Left lobe of liver (tissue), 2 donors: Measurements from ENCODE around the gene AUH. TPM values are rescaled to one million over a fixed set of nuclear protein-coding genes. Genes with fewer than 3 reads are reported as not detected.
"Not testable (repeated sequence)": the region's sequence is repeated elsewhere in the genome, so short reads cannot be mapped to it uniquely, and the experiment has no call there.

Source experiments
- ATAC-seq: fragments of 200-7000 bp; cut with Tn5 transposase; one replicate; pipeline ENCODE4 v1.9.1; 2020; ENCODE audit warnings: mild to moderate bottlenecking, moderate library complexity
- DNase-seq: peaks from one replicate; pipeline ENCODE4 v3.0.0-alpha.2; 2020; ENCODE audit warnings: low spot score
- total RNA-seq: library from RNA; stranded (reverse); gene quantifications from one replicate; pipeline ENCODE4 v1.2.1, GENCODE V29; 2021
- donor health status: DM: no; HTN: no; CAD: no; lungs with moderate emphysema.
- donor health status: DM: no; HTN: yes; CAD: no.

Gene AUH
- total RNA-seq, 1 donor from 2014 or later = 14.6 TPM

GRCh38 chr9:91212596-91213243 is 149.0 kb downstream of the AUH start:
- ATAC-seq (peak; percentile 15), DNase-seq (no peak)

- DNase-seq (peak; percentile 64), ATAC-seq (peak; percentile 55)
Observed at GRCh38 chr9:91211919-91212318, 149.8 kb downstream of the AUH start.

- ATAC-seq (peak; percentile 69), DNase-seq (peak; percentile 83)
Observed at GRCh38 chr9:91211414-91211813, 150.3 kb downstream of the AUH start.

GRCh38 chr9:91210318-91210717 is 151.4 kb downstream of the AUH start:
- DNase-seq (peak; percentile 76), ATAC-seq (peak; percentile 73)

- ATAC-seq = peak; percentile 3
Observed at GRCh38 chr9:91208837-91209236, 152.9 kb downstream of the AUH start.

GRCh38 chr9:91208419-91208745 is 153.3 kb downstream of the AUH start:
- ATAC-seq (no peak), DNase-seq (no peak)

More at GRCh38 chr9:91208837-91209236, 152.9 kb downstream of the AUH start:
- no peak for DNase-seq

GRCh38 chr9:91207729-91208418 is 153.8 kb downstream of the AUH start:
- DNase-seq = peak; percentile 48
- ATAC-seq = peak; percentile 53

GRCh38 chr9:91207397-91207728 is 154.4 kb downstream of the AUH start:
- no peak for DNase-seq
- ATAC-seq = no peak

GRCh38 chr9:91206806-91207205 is 154.9 kb downstream of the AUH start:
- DNase-seq (no peak), ATAC-seq (no peak)

GRCh38 chr9:91202736-91203283 is 158.9 kb downstream of the AUH start:
- no peak for DNase-seq
- no peak for ATAC-seq

GRCh38 chr9:91200692-91201336 is 160.9 kb downstream of the AUH start:
- DNase-seq = no peak
- ATAC-seq = no peak

GRCh38 chr9:91199739-91200497 is 161.8 kb downstream of the AUH start:
- DNase-seq (no peak), ATAC-seq (no peak)

GRCh38 chr9:91198881-91199280 is 162.8 kb downstream of the AUH start:
- ATAC-seq, DNase-seq: not testable (repeated sequence)

GRCh38 chr9:91198405-91198804 is 163.3 kb downstream of the AUH start:
- DNase-seq = no peak
- no peak for ATAC-seq

GRCh38 chr9:91197232-91198181 is 164.2 kb downstream of the AUH start:
- ATAC-seq = peak; percentile 30

GRCh38 chr9:91196103-91196950 is 165.4 kb downstream of the AUH start:
- peak; percentile 54 for ATAC-seq
- peak; percentile 72 for DNase-seq

More at GRCh38 chr9:91197232-91198181, 164.2 kb downstream of the AUH start:
- peak; percentile 93 for DNase-seq

GRCh38 chr9:91195372-91196012 is 166.2 kb downstream of the AUH start:
- ATAC-seq (peak; percentile 24), DNase-seq (peak; percentile 66)

GRCh38 chr9:91193658-91194391 is 167.9 kb downstream of the AUH start:
- peak; percentile 85 for DNase-seq
- peak; percentile 59 for ATAC-seq
